HG02763 (cell line): Measurements from ENCODE around the gene TNNI2.

Source experiments
- ATAC-seq: cut with Tn5 transposase; IDR thresholded peaks from one replicate; pipeline ENCODE4 v1.9.1; 2021; ENCODE audit warnings: mild to moderate bottlenecking, moderate library complexity; ENCODE audit not compliant: unreplicated experiment

The TNNI2 gene

DNA sequence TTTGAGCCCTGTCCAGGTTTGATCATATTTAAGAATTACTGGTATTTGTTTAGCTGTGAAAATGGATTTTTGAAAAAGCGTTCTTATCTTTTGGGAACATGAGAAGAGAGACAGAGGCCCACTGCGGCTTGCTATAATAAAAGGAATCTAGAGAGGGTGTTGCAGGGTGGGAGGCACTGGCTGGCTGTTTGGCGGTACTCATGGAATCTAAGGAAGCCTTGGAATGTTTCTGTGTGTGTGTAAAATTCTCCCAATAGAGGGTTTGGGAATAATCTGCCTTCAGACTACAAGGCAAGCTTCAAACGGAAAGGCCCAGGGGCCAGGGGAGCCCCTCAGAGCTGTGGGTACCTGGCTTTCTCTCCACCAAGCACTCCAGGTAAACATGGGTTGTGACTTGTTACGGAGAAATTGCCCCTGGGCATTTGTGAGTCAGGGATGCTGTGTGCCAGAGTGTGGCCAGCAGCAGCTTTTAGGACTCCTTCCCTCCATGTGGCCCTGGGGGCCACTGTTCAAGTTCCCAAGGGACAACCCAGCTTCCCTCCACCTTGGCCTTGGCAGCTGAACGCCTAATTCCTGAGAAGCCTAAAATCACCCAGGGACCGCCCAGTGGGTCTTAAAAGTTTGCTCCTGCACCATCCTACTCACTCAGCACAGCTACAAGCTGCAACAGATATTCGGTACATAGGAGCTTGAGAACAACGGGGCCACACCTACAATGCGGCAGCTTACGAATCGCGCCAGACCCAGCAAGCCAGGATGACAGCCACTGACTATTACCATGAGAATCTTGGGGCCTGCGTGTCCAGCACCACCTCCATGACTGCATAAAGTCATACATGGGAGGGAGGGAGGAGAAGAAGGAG lies 18.1 kb upstream of the TNNI2 start:
- ATAC-seq, result no peak

DNA sequence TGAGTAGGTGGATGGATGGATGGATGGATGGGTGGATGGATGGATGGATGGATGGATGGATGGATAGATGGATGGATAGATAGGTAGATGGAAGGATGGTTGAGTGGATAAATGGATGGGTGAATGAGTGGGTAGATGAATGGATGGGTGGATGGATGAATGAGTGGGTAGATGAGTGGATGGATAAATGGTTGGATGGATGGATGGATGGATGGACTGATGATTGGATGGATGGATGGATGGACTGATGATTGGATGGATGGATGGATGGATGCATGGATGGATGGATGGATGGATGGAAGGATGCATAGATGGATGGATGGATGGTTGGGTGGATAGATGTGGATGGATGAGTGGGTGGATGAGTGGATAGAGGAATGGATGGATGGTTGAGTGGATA lies 17.2 kb upstream of the TNNI2 start:
- no peak for ATAC-seq

DNA sequence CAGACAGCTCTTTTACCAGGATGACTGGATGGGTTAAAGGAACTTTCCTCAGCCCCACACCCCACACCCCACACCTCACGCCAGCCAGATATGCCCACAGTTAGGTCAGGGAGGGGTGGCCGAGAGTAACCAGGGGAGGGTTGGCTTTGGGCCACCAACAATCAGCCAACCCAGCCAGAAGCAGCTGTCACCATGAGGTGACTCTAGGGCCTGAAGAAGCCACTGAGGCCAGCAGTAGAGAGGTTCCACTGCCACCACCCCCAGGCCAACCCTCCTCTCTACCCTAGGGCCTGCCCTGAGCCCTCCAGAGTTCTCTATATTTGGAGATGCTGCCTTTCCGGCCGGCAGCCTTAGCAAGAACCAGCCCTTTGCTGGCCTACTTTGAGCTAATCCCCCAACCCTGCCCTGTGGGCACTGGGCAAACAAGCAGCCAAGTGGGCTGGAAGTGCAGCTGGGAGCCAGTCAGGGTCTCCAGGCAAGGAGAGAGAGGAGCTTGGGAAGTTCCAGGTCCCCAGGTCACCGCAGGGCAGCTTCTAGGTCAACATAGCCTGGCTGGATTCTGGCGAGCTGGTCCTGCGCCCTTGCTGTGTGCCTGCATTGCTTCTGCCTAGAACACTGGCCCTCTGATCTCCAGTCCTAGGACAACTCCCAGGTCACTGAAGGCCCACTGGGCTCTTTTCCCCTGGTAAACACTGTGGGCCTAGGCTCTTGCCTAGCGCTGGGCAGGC lies 16.0 kb upstream of the TNNI2 start:
- no peak for ATAC-seq

DNA sequence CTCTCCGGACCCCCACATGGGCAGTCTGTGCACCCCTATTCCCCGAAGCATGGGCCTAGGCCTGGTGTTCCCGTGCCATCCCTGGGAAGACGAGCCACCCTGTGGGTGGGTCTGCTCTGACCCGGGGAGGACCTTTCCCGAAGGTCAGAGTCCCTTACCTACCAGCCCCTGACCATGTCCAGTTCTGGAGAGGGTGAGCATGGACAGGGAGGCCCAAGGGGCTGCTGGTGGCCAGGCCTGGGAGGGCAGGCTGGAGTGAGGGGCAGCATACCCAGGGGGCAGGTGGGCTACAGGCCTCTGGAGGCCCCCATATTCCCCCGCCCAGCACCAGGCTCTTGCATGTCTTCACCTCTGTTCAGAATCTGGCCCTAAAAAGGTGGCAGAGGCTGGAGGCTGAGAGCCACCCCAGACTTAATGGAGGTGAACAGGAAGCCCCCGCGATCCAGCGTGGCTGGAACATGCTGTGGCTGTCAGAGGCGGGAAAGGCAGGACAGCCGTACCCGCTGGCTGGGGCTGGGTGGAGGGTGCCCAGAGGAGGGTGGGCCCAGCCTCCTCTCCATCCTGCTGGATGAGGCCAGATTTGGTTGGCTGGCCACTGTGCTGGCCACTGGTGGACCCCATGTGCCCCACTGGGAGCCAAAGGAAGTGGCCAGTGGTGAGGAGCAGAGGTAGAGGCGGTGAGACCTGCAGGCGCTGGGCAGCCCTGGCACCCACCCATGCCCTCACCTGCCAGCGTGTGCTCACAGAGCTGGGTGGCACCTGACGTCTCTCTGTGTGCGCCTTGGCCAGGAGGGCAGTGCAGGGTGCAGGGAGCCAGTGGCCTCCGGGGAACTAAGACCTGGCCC lies 15.2 kb upstream of the TNNI2 start:
- ATAC-seq, result no peak

DNA sequence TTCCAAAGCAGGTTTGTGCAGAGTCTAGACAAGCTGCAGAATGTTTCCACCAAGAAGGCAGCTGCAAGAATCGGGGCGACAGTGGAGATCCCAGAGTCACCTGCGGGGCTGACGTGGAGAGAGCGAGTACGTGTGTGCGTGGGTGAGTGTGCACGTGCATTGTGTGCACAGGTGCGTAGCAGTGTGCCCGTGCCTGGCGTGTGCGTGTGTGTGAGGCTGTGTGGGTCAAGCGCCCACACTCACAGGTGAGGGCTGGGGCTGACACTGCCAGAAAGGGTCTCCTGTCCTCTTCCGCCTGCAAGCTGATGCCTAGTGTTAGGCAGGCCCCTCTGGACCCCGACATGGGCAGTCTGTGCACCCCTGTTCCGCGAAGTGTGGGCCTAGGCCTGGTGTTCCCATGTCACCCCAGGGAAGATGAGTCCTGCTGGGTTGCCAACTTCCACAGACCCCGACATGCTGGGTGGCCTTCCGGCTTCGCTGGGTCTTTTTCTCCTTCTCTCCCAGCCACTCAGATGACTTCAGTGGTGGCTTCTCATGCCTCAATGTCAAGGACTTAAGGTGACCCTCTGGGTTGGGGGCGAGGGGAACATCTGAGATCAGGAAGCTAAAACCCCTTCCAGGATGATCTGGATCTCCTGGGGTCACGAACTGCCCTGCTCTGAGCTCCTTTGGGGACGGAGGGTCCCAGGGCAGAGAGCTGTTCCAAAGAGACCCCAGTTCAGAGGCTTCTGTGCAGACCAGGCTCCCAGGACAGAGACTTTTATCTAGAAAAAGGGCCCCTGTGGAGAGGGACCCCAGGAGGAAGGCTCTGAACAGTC lies 14.4 kb upstream of the TNNI2 start:
- no peak for ATAC-seq

DNA sequence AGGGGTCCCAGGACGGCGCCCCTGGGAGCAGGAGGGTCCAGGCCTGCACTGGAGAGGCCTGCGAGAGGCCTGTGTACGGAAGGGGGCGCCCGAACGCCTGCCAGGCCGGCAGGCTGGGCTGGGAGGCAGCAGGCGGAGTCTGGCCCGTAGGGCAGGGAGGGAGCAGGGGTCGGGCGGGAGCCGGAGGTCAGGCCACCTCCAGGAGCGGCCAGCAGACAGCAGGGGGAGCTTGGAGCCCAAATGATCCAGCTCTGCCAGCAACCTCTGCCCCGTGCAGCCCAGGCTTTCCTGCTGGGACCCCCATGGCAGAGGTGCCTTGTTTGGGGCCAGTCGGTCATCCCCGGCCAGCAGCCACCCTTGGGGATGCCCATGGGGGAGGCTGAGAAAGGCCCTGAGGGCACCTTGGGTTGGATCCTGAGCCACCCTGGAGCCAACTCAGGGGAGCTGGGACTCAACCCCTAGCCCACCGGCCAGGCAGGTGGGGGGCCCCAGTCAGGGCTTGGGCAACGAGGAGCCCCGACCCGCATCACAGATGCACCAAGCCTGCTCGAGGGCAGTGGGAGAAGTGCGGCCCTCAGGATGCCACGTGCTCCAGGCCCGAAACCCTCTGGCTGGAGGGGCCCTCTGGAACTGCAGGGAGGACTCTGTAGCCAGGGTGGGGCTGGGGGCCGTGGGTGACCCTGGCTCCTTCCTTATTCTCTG lies 13.6 kb upstream of the TNNI2 start:
- no peak for ATAC-seq

DNA sequence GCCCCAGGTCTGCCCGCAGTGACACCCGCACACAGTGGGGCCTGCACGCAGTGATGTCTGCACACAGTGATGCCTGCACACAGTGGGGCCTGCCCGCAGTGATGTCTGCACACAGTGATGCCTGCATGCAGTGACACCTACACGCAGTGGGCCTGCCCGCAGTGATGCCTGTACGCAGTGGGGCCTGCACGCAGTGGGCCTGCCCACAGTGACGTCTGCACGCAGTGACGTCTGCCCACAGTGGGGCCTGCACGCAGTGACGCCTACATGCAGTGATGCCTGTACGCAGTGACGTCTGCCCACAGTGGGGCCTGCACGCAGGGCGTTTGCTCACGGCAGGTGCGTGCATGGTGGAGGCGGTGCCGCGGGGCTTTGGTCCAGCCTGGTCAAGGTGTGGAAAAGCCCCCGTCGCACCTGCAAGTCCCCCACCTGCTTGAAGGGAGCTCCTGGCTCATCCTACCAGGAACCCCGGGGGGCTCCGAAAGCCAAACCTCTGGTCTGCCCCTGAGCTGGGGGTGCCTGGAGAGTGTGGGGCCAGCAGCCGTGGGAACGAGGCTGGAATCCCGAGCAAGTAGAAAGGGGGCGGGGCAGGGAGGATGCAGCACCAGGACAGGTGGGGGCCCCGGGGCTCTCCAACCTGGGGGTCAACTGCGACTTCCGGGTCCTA lies 12.9 kb upstream of the TNNI2 start:
- ATAC-seq, result no peak

DNA sequence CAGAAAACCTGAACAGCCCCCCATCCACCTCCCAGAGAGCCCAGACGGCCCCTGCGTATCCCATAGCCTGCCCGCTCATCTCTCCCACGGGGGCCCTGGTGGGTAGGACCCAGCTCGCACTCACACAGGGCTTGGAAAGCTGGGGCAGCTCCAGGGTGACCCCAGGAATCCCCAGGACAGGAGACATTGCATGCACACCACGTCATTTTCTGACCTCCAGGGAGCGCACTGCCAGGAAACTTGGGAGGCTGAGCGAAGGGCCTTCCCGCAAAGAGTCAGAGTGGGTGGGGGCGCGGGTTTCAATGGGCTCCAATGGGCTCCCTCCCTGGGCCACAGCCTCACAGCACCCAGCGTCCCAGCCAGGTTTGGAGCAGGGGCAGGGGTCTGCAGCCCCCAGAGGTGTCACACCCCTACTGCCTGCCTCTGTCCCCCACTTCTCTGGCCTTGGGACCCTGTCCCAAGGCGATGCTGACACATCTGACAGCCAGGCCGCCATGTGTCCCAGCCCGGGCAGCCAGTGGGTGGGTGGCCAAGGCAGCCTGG lies 12.2 kb upstream of the TNNI2 start:
- no peak for ATAC-seq

DNA sequence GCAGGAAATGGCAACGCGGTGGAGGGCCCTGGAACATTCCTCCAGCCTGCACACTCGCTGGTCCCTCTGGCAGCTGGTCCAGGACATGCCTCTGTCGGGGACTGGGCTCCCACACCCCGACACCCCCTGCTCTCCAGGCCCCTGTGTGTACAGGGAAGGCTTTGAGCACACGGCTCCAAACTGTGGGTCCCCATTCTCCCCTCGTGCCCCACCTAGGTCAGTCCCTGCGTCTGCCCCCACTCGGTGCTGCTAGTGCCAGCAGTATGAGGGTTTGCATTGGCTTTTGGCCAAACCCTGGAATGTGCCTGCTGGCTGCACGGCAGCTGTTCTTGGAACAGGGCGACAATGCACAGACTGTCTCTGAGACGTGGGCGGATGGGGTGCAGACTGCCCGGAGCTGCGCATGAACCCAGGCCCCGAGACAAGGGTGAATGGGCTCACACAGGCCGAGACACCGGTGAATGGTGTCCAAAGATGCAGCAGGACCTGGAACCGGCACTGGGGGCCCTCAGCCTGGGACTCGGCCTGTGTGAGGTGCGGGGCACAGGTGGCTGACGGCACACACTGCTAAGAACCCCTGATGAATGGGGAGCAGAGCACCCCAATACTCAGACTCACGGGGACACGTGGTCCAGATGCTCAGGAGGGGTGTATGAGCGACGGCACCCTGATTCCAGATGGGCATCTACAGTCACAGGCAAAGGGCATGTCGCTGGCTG lies 11.5 kb upstream of the TNNI2 start:
- no peak for ATAC-seq

DNA sequence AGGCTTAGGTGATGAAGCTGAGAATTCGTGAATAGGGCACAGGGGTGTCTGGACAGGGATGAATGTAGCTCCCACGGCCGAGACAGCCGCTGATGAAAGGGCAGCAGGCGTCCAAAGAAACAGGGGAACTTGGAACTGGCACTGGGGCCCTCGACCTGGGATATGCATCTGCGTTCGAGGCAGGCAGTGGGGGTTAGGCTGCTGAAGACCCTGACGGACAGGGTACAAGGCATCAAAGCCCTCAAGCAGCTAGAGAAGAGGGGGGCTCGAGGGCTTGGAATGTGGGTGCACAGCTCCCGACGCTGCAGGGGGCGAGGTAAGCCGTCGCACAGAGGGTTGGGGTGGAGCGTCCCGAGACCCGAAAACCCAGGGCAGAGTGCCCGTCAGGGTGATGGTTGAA lies 10.8 kb upstream of the TNNI2 start:
- ATAC-seq, result no peak

DNA sequence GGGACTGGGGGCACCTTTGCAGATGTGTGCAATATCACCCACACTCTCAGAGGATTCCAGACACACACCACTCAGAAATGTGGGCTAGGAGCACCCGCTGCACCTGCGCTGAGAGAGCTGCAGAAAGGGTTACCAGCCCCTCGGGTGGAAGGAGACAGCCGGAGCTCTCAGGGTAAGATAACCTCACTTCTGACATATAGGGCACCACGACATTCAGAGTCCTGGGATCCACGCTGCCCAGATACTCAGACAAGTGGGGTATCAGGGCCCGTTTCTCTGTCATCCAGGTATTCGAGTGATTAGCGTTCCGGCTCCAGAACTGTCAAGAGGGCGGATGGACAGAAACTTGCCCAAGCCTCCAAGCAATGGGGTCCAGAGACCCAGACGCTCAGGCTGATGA lies 10.2 kb upstream of the TNNI2 start:
- ATAC-seq, result no peak

DNA sequence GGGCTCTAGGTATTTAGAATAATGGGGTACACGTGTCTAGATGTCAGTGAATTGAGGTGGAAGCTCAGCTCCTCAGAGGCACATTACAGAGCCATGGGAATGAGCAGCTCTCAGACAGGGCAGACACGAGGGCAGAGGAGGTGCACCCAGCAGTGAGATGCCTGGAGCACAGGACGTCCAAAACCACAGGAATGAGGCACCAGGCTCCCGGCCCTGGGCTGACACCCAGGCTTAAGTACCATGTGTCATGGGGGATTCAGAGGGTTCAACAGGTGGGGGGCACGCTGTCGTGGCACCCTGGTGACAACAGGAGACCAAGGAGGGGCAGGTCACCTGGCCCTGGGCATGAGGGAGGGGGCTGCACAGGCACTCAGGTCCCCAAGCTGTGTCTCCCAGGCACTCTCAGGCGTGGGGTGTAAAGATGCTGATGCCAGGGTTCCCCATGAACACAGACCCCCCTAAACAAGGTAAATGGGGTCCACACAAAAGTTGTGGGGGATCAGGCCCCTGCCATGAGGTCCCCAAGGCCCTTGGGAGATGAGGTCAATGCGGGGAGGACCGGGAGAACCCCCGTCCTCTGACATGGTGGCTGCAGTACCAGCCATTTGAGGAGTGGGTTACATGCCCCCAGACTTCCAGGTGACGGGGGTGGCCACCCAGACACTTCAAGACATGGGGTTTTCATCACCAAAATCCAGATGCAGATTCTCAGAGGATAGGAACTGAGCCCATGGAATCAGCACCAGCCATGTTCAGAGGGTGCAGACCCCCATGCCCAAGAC lies 9.6 kb upstream of the TNNI2 start:
- no peak for ATAC-seq

DNA sequence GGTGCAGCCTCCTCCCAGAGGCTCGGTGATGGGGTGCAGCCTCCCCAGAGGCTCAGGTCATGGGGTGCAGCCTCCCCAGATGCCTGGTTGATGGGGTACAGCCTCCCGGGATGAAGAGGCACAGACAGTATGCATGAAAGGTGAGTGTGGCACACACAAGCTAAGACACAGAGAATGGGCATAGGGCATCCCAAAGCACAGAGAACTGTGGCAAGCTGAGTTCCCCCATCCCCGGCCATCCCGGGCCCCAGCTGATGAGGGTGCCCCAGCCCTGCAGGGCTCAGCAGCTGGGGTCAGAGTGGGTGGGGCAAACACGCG lies 8.8 kb upstream of the TNNI2 start:
- ATAC-seq, result no peak

DNA sequence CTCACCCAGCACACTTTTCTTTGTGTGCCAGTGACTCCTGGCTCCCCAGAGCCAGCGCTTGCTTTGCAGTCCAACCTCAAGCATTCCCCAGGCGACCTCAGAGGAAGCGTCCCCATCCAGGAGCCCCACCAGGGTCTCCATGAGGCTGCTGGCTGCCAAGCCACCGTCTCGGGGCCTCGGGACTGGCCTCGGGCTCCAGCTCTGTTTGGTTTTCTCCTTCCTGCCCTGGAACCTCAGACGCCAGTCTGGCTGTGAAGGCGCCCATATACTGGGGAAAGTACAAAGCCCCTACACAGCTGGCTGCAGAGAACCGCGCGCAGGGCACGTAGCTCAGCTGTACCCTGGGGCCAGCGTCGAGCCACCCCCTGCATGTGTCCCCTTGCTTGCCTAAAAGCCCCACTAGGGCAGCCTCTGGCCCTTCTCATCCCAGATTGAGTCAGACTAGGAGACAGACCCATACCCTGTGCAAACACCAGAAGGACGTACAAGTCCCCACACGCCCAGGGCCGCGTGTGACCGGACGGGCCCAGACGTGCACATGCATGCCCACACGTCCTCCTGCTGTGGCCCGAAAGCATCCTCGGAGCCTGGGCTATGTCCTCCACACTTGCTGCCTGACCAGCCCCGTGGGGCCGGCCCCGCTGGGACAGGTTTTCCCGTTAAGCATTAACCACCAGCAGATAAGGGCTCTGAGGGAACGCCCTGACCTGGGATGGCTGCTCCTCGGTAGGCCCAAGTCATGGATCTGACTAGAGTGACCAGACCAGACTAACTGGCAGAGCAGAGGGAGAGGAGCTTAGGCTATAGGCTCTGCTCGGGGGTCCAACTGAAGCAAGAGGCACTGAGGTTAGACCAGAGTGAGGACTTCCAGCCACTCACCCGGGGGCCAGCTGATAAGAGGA lies 8.2 kb upstream of the TNNI2 start:
- no peak for ATAC-seq

DNA sequence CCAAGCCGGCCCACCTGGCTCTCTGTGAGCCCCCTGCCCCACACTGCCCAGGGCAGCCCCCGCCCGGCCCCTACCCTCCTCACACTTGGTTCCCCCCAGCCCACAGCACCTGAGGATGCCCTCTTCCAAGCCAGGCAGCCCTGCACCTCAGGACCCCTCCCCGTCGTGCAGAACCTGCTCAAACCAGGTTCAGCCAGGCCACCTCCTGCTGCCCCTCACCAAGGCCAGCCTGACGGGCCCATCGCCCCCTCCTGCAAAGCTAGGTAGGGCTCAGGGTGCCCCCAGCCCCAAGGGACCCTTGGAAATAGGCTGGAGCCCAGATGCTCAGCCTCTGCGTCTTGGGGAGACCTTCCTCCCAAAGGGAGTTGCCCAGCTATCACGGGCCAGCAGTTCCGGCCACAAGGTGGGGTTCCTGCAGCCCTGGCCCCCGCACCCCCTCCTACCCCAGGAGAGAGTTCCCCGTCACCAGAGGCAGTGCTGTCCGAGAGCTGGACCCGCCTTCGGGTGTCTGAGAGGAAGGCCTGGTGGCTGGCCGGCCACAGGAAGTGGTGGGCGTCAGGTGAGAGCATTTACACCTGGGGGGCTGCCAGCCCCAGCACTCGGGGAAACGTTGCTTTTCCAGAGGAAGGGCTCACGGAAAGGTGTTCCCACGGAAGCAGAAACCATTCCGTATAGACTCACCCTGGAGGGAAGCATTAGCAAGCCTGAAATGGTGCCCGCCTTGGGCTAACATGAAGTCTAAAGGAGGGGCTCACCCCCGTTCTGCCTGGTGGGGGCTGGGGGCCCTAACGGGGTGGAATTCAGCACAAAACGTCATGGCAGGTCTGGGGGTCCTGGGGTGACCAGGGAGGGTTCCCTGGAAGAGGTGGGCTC lies 7.2 kb upstream of the TNNI2 start:
- ATAC-seq, result no peak
